H1 (cell line): Measurements from ENCODE around the gene KCNJ10. TPM values are rescaled to one million over a fixed set of nuclear protein-coding genes. Genes with fewer than 3 reads are reported as not detected.

Source experiments
- CTCF ChIA-PET: fragments of 300-600 bp; sonication (Branson Sonifier 250); formaldehyde crosslinking; loops from one replicate; lab custom pipeline; 2021; ENCODE audit not compliant: partially characterized antibody; lab: Charles Lee
- POLR2A ChIA-PET: fragments of 300-600 bp; sonication (Branson Sonifier 250); formaldehyde crosslinking; loops from one replicate; lab custom pipeline; 2021; ENCODE audit warnings: inconsistent platforms; ENCODE audit not compliant: partially characterized antibody; lab: Charles Lee
- DNase-seq, 2 experiments: peaks; one replicate each; pipeline versions ENCODE4 v3.0.0 to v3.0.0-alpha.2; 2010 to 2022; ENCODE audit warnings: low spot score in 2 of 2, low read depth in 1 of 2, mixed read lengths in 1 of 2
- FAIRE-seq: peaks from 2 replicates; lab custom pipeline; 2011; peaks lifted over from hg19 to GRCh38; lab: Jason Lieb, UNC
- H2AFZ ChIP-seq: 2 replicates; pipeline ENCODE4 v1.8.1; 2012; ENCODE audit warnings: low read length, inconsistent platforms
- H2AK5ac ChIP-seq: 2 replicates; pipeline ENCODE4 v1.6.1; 2013; ENCODE audit warnings: low read depth, low read length
- H2BK120ac ChIP-seq: replicated peaks from 2 replicates; pipeline ENCODE3; 2013; ENCODE audit warnings: low read depth, low read length, inconsistent platforms
- H2BK12ac ChIP-seq: 2 replicates; pipeline ENCODE4 v1.6.1; 2013; ENCODE audit warnings: low read depth, low read length
- H2BK15ac ChIP-seq: 2 replicates; pipeline ENCODE4 v1.6.1; 2013; ENCODE audit warnings: low read length
- H2BK20ac ChIP-seq: 2 replicates; pipeline ENCODE4 v1.6.1; 2013; ENCODE audit warnings: low read length
- H2BK5ac ChIP-seq: 2 replicates; pipeline ENCODE4 v1.6.1; 2013; ENCODE audit warnings: low read depth, low read length
- H3K14ac ChIP-seq: 2 replicates; pipeline ENCODE4 v1.6.1; 2013; ENCODE audit warnings: inconsistent platforms; ENCODE audit not compliant: insufficient read length
- H3K18ac ChIP-seq: 2 replicates; pipeline ENCODE4 v1.6.1; 2013; ENCODE audit warnings: low read length; ENCODE audit errors: extremely low read depth
- H3K23ac ChIP-seq: 2 replicates; pipeline ENCODE4 v1.6.1; 2013; ENCODE audit warnings: inconsistent platforms; ENCODE audit not compliant: insufficient read length
- H3K23me2 ChIP-seq: 2 replicates; pipeline ENCODE4 v1.6.1; 2013; ENCODE audit warnings: low read depth, low read length
- H3K27ac ChIP-seq: 2 replicates; pipeline ENCODE4 v1.6.1; 2011; ENCODE audit warnings: low read depth, low read length, inconsistent platforms
- H3K27me3 ChIP-seq, 4 experiments: replicated peaks in 1 of 4; 1 replicate in 1 of 4; 2 replicates in 3 of 4; pipeline versions ENCODE4 v1.6.1 to v1.8.1; 2011 to 2013; ENCODE audit warnings: low read length in 3 of 4, mild to moderate bottlenecking in 3 of 4, inconsistent platforms in 2 of 4, mixed read lengths in 2 of 4, moderate library complexity in 1 of 4; ENCODE audit not compliant: control insufficient read depth in 3 of 4, insufficient read depth in 3 of 4; ENCODE audit errors: extremely low read depth in 1 of 4
- H3K36me3 ChIP-seq, 4 experiments: 2 replicates each; pipeline versions ENCODE4 v1.6.1 to v1.8.1; 2011 to 2013; ENCODE audit warnings: mild to moderate bottlenecking in 4 of 4, low read length in 3 of 4, moderate library complexity in 2 of 4, control low read depth in 1 of 4, inconsistent platforms in 1 of 4; ENCODE audit not compliant: insufficient read depth in 4 of 4, control insufficient read depth in 2 of 4
- H3K4ac ChIP-seq: replicated peaks from 2 replicates; pipeline ENCODE3; 2013; ENCODE audit warnings: low read length, low read depth, mixed read lengths, inconsistent platforms; ENCODE audit not compliant: insufficient read length
- H3K4me1 ChIP-seq, 4 experiments: replicated peaks in 1 of 4; 1 replicate in 1 of 4; 2 replicates in 3 of 4; pipeline versions ENCODE4 v1.6.1 to v1.8.1; 2011 to 2013; ENCODE audit warnings: low read length in 3 of 4, inconsistent platforms in 2 of 4, mixed read lengths in 1 of 4; ENCODE audit not compliant: insufficient read depth in 4 of 4, control insufficient read depth in 3 of 4
- H3K4me2 ChIP-seq, 2 experiments: 2 replicates each; pipeline versions ENCODE4 v1.6.1 to v1.8.1; 2011 to 2013; ENCODE audit warnings: low read depth in 2 of 2, low read length in 2 of 2, control low read depth in 1 of 2, inconsistent platforms in 1 of 2, mild to moderate bottlenecking in 1 of 2; ENCODE audit not compliant: insufficient read depth in 1 of 2
- H3K4me3 ChIP-seq, 4 experiments: fragments of 200-600, 300-600 bp in 1 of 4; sonication (generic), shearing (Covaris generic), sonication (Bioruptor Twin) in 1 of 4; 2 replicates each; pipeline versions ENCODE4 v1.5.1 to v1.8.1; 2011 to 2016; ENCODE audit warnings: low read length in 4 of 4, low read depth in 3 of 4, control low read depth in 2 of 4, inconsistent platforms in 2 of 4, mild to moderate bottlenecking in 2 of 4, mixed read lengths in 1 of 4, moderate library complexity in 1 of 4; ENCODE audit not compliant: insufficient read depth in 2 of 4; ENCODE audit errors: extremely low read depth in 1 of 4
- H3K56ac ChIP-seq: replicated peaks from 2 replicates; pipeline ENCODE3; 2013; ENCODE audit warnings: low read depth, mild to moderate bottlenecking, mixed read lengths, low read length, inconsistent platforms; ENCODE audit not compliant: insufficient read length
- H3K79me1 ChIP-seq: 2 replicates; pipeline ENCODE4 v1.6.1; 2013; ENCODE audit warnings: low read depth, low read length, control low read depth
- H3K79me2 ChIP-seq, 2 experiments: 2 replicates each; pipeline versions ENCODE4 v1.6.1 to v1.8.1; 2012 to 2013; ENCODE audit warnings: low read length in 2 of 2, mild to moderate bottlenecking in 2 of 2, inconsistent platforms in 1 of 2; ENCODE audit not compliant: insufficient read depth in 2 of 2, control insufficient read depth in 1 of 2
- H3K9ac ChIP-seq, 4 experiments: replicated peaks in 1 of 4; 1 replicate in 1 of 4; 2 replicates in 3 of 4; pipeline versions ENCODE4 v1.6.1 to v1.8.1; 2011 to 2013; ENCODE audit warnings: low read depth in 3 of 4, low read length in 3 of 4, control low read depth in 2 of 4, mild to moderate bottlenecking in 2 of 4, moderate library complexity in 2 of 4, inconsistent platforms in 1 of 4; ENCODE audit errors: extremely low read depth in 1 of 4
- H3K9me3 ChIP-seq, 2 experiments: 2 replicates each; pipeline versions ENCODE4 v1.6.1 to v1.8.1; 2012 to 2013; ENCODE audit warnings: mild to moderate bottlenecking in 2 of 2, moderate library complexity in 2 of 2, control low read depth in 1 of 2, inconsistent platforms in 1 of 2, low read depth in 1 of 2, low read length in 1 of 2, mixed read lengths in 1 of 2; ENCODE audit not compliant: insufficient read depth in 2 of 2
- H4K20me1 ChIP-seq, 2 experiments: replicated peaks in 1 of 2; 2 replicates each; pipeline versions ENCODE3 to v1.8.1; 2011 to 2013; ENCODE audit warnings: inconsistent platforms in 2 of 2, low read length in 2 of 2, mild to moderate bottlenecking in 1 of 2; ENCODE audit not compliant: insufficient read depth in 2 of 2, control insufficient read depth in 1 of 2
- H4K5ac ChIP-seq: 2 replicates; pipeline ENCODE4 v1.6.1; 2013; ENCODE audit warnings: low read length, low read depth, mixed read lengths, inconsistent platforms; ENCODE audit not compliant: insufficient read length
- H4K8ac ChIP-seq: 2 replicates; pipeline ENCODE4 v1.8.0; 2013; ENCODE audit warnings: mild to moderate bottlenecking, moderate library complexity, low read length, inconsistent platforms; ENCODE audit not compliant: insufficient read depth; ENCODE audit errors: extremely low read depth
- H4K91ac ChIP-seq: replicated peaks from 2 replicates; pipeline ENCODE3; 2013; ENCODE audit warnings: low read length, mixed read lengths, inconsistent platforms; ENCODE audit not compliant: insufficient read length
- ASH2L ChIP-seq: fragments of 200-600, 300-600 bp; sonication (generic); IDR thresholded peaks from one replicate; pipeline ENCODE4 v1.7.1; 2017; ENCODE audit warnings: low read length
- BCL11A ChIP-seq, 2 experiments: IDR thresholded peaks; one replicate each; pipeline ENCODE4 v1.6.1; 2011; ENCODE audit warnings: low read depth in 2 of 2, low read length in 2 of 2, mild to moderate bottlenecking in 2 of 2
- CBX5 ChIP-seq: fragments of 300-800, 300-1000 bp; sonication (generic); IDR thresholded peaks from 2 replicates; pipeline ENCODE4 v1.7.1; 2016; ENCODE audit warnings: antibody characterized with exemption, low read length, low read depth
- CHD2 ChIP-seq: IDR thresholded peaks from 2 replicates; pipeline ENCODE4 v1.6.1; 2012; ENCODE audit warnings: low read length, improper control_type of control experiment
- CREB1 ChIP-seq: IDR thresholded peaks from 2 replicates; pipeline ENCODE4 v1.6.1; 2012; ENCODE audit warnings: inconsistent platforms
- EP300 ChIP-seq, 2 experiments: IDR thresholded peaks; 1 replicate in 1 of 2; 2 replicates in 1 of 2; pipeline ENCODE4 v1.6.1; 2011 to 2012; ENCODE audit warnings: low read depth in 2 of 2, low read length in 2 of 2, mild to moderate bottlenecking in 2 of 2, borderline replicate concordance in 1 of 2, inconsistent platforms in 1 of 2, moderate library complexity in 1 of 2
- EZH2 ChIP-seq: fragments of 200-600 bp; sonication (generic); IDR thresholded peaks from 2 replicates; pipeline ENCODE4 v1.7.1; 2012; ENCODE audit warnings: low read depth, mild to moderate bottlenecking, moderate library complexity, low read length, inconsistent platforms; ENCODE audit not compliant: severe bottlenecking
- GABPA ChIP-seq: IDR thresholded peaks from 2 replicates; pipeline ENCODE4 v1.6.1; 2011; ENCODE audit warnings: mild to moderate bottlenecking, low read length, moderate library complexity, borderline replicate concordance; ENCODE audit not compliant: insufficient read depth
- NANOG ChIP-seq: IDR thresholded peaks from 2 replicates; pipeline ENCODE4 v1.6.1; 2011; ENCODE audit warnings: low read length, low read depth, mild to moderate bottlenecking, inconsistent platforms; ENCODE audit not compliant: insufficient read depth, poor library complexity, severe bottlenecking
- SIN3A ChIP-seq, 2 experiments: IDR thresholded peaks in 1 of 2; conservative IDR thresholded peaks in 1 of 2; 2 replicates each; pipeline ENCODE4 v1.6.1; 2011 to 2012; ENCODE audit warnings: low read length in 2 of 2, improper control_type of control experiment in 1 of 2, low read depth in 1 of 2, mild to moderate bottlenecking in 1 of 2
- SRF ChIP-seq: IDR thresholded peaks from 2 replicates; pipeline ENCODE4 v1.6.1; 2011; ENCODE audit warnings: mild to moderate bottlenecking, low read depth, low read length, moderate library complexity
- SUZ12 ChIP-seq: fragments of 200-600 bp; sonication (generic); IDR thresholded peaks from 2 replicates; pipeline ENCODE4 v1.6.1; 2012; ENCODE audit warnings: mild to moderate bottlenecking, inconsistent platforms, low read length, moderate library complexity, mixed read lengths
- YY1 ChIP-seq: IDR thresholded peaks from 2 replicates; pipeline ENCODE4 v1.6.1; 2011; ENCODE audit warnings: low read depth, mild to moderate bottlenecking, low read length
- ZNF274 ChIP-seq: IDR thresholded peaks from 2 replicates; pipeline ENCODE4 v1.7.0; 2012; ENCODE audit warnings: low read length, borderline replicate concordance; ENCODE audit errors: extremely low read depth
- WGBS, 2 experiments: shearing (Covaris generic) in 1 of 2; methylation state at CpG; one replicate each; pipeline versions ENCODE4 v1.1.6 to v1.1.7; 2013 to 2015; ENCODE audit warnings: low lambda C conversion rate in 2 of 2, mixed read lengths in 2 of 2, inconsistent platforms in 1 of 2, low coverage in 1 of 2, missing lambda C conversion rate in 1 of 2; ENCODE audit not compliant: insufficient replicate concordance in 2 of 2, insufficient coverage in 1 of 2, insufficient read length in 1 of 2; ENCODE audit errors: extremely low coverage in 1 of 2, missing lambda C conversion rate in 1 of 2; 5-methylcytosine and 5-hydroxymethylcytosine counted together
- polyA plus RNA-seq, 7 experiments: library from polyadenylated mRNA; depleted of rRNA in 3 of 7; stranded (reverse) in 5 of 7; unstranded in 2 of 7; fragments of >200 nt in 5 of 7; fragments of 200-250 nt in 2 of 7; gene quantifications; 1 replicate in 5 of 7; 2 replicates in 1 of 7; 4 replicates in 1 of 7; pipeline versions ENCODE4 v1.2.1 to v1.2.3, GENCODE V29; 2011 to 2013; ENCODE audit warnings: missing spikeins in 2 of 7, mixed read lengths in 2 of 7
- total RNA-seq: library from RNA; stranded (reverse); fragmentation: NEBNext Ultra II Directional; extraction: Animal tissue kit (Norgen Biotek cat#: 25700); gene quantifications from 2 replicates; pipeline ENCODE4 v1.2.1, GENCODE V29; 2021

Gene KCNJ10
- total and polyA plus RNA-seq, 2 of the 8 experiments (the other 6 are each of a cell fraction or from before 2014, with no cell fraction given), result 1.7 to 2.4 TPM

GRCh38 chr1:159987186-159987585 lies 82.8 kb downstream of the KCNJ10 start:
- Histone ChIP-seq H3K14ac (no peak overlapping the region), H2BK15ac (no peak overlapping the region), H3K4ac (no peak overlapping the region), H3K79me2 (no peaks in the 10 kb centered on the region), H3K4me3 (no peak overlapping the region), H2AFZ (no peak overlapping the region), H3K18ac (no peak overlapping the region), H3K36me3 (no peaks in the 10 kb centered on the region), H2BK5ac (no peak overlapping the region), H3K23me2 (no peaks in the 10 kb centered on the region; the same call in 1 of the 2 replicates), H4K91ac (no peak overlapping the region), H3K56ac (no peak overlapping the region), H2BK12ac (no peak overlapping the region), H3K23ac (no peak overlapping the region), H3K9me3 (peaks cover 0 to 5% of the 10 kb centered on the region in 2 experiments; a peak in 1 of 4 replicates), H3K27me3 (no peaks in the 10 kb centered on the region), H4K5ac (no peak overlapping the region), H3K4me1 (0 out of 7 replicates have a peak, but pooled peaks cover 0 to 2% (median 0%) of the 10 kb centered on the region in 4 experiments), H3K9ac (no peak overlapping the region), H2BK20ac (no peak overlapping the region), H3K27ac (no peak overlapping the region), H3K79me1 (no peaks in the 10 kb centered on the region), H2AK5ac (no peak overlapping the region), H3K4me2 (no peak overlapping the region), H4K20me1 (no peaks in the 10 kb centered on the region), H4K8ac (no peak overlapping the region), H2BK120ac (no peak overlapping the region)
- ChIA-PET POLR2A (interaction anchor here (1.1 kb wide), 1 partner anchor 41 kb away, joined by 3 read pairs; the partner anchor contains the start of gene IGSF9), CTCF (interaction anchor here (0.7 to 8.9 kb wide), 3 partner anchors 17 to 523 kb away, joined by 3 to 98 read pairs (median 3); no protein-coding TSS in a partner anchor)
- DNase-seq (peak in 1 of 2 experiments; percentile 23), FAIRE-seq (no peak)
- 94% methylated on average over 4 of the region's 4 CpGs; no CpG with 5 or more reads in 1 of the 2 experiments for WGBS, 2 experiments
- no peak for TF ChIP-seq CREB1
- no peak for TF ChIP-seq GABPA
- TF ChIP-seq SIN3A (conservative IDR thresholded peaks at IDR 0.05 in 1 of 2, IDR thresholded peaks at IDR 0.05 in 1 of 2; ENCODE audit: low read depth in 1 of 2, low read length in 2 of 2), result no peak
- TF ChIP-seq SUZ12, result no peak
- no peak for TF ChIP-seq SRF
- no peak for TF ChIP-seq BCL11A (IDR thresholded peaks at IDR 0.05; ENCODE audit: low read depth in 2 of 2, low read length in 2 of 2)
- no peak for TF ChIP-seq EP300 (IDR thresholded peaks at IDR 0.05; ENCODE audit: borderline replicate concordance in 1 of 2, low read depth in 2 of 2, low read length in 2 of 2)
- TF ChIP-seq YY1, result no peak
- TF ChIP-seq CHD2, result no peak
- no peak for TF ChIP-seq CBX5
- TF ChIP-seq EZH2, result no peak
- TF ChIP-seq ZNF274, result no peak
- no peak for TF ChIP-seq NANOG
- no peak for TF ChIP-seq ASH2L
